GM18526 (cell line): ENCODE data around the gene RYR3.

Experiments
- POLR2A ChIP-seq: IDR thresholded peaks from 3 replicates; pipeline ENCODE4 v1.6.1; 2011; ENCODE audit not compliant: insufficient read length; ENCODE audit errors: extremely low read depth

RYR3 gene

DNA sequence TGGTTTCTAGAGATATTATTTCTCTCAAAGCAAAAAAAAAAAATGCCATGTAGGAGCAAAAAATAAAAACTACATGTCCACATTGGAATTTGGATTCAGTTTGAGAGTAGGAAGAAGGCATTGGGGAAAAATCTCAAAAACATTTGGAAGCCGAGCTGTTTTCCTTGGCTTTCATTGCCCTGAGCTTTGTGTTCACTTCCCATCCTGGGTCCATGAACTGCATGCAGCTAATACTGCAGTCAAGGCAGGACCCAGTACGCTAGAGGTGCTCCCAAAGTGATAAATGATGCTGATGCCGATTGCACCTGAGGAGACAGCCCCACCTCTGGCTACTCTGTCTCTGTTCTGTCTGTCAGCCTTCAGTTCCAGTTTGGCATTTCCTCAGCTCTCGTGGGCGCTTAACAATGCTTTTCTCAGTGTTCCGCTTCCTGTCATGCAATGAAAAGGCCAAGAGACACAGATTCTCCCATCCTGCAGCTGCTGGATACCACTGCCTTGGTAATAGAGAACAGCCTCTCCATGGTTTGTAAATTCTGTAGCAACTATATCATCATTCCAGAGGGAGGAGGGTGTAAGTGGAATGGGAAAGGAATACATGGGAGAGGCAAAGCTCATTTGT is 181.8 kb downstream of the RYR3 start:
- TF ChIP-seq POLR2A: no peak

DNA sequence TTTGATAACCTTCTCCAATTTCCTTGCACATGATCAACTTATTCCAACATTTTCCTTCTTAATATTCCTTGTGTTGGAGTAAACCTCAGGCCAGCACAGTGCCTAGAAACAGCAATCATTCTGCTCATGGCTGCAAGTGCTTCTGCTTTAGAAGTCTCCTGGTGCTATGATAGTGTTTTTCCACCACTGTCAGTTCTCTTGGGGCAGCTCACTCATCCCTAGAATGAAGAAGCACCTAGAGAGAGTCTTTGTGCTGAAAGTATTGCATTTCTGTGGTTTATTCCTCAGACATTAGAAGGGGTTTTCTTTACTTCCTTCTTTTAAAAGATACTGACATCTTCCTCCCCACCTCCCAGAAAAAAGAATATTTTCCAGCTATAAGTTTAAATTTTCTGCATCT is 183.5 kb downstream of the RYR3 start:
- TF ChIP-seq POLR2A: no peak

DNA sequence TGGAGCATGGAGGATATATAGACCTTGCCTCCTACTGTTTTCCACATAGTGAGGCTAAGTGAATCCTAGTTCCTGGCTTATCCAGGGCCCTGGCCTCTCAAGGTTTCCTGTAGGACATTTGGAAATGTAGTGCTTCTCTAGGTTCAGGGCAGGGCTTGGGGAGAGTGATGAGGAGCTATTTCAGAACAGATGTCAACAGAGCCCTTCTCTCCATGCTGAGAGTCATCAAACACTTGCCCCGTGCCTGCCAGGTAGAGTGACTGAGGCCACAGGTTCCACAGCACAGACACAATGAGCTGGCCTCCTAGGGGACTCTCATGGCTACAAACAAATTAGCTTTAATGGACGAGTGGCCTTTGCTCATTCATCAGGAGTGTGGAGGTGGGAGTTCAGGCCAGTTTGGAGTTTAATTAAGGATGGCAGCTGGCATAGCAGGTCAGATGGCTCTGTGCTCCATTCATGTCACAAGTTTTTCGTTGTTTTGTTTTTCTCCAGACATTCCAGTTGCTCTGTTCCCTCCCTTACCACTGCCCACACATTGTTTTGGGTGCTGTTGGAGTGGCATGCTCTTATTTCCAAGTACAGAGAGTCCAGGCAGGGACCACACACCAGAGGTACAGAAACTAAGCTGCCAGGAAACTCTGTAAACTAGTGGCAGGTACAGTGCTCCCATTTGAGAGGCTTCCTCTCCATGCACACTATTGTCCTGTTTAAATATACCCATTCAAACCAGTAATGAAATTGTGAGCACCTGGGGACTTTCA is 189.8 kb downstream of the RYR3 start:
- no peak for TF ChIP-seq POLR2A

- no peak for TF ChIP-seq POLR2A
These were observed 192.9 kb downstream of the RYR3 start for GRCh38 chr15:33503681-33504080.

GRCh38 chr15:33506781-33507296 is 196.1 kb downstream of the RYR3 start:
- no peak for TF ChIP-seq POLR2A

GRCh38 chr15:33508703-33509102 is 197.9 kb downstream of the RYR3 start:
- TF ChIP-seq POLR2A: no peak

GRCh38 chr15:33515121-33515520 is 204.4 kb downstream of the RYR3 start:
- TF ChIP-seq POLR2A: no peak

- TF ChIP-seq POLR2A: no peak
These were observed 205.8 kb downstream of the RYR3 start for GRCh38 chr15:33516563-33516962.

GRCh38 chr15:33517944-33518343 is 207.2 kb downstream of the RYR3 start:
- TF ChIP-seq POLR2A: no peak

DNA sequence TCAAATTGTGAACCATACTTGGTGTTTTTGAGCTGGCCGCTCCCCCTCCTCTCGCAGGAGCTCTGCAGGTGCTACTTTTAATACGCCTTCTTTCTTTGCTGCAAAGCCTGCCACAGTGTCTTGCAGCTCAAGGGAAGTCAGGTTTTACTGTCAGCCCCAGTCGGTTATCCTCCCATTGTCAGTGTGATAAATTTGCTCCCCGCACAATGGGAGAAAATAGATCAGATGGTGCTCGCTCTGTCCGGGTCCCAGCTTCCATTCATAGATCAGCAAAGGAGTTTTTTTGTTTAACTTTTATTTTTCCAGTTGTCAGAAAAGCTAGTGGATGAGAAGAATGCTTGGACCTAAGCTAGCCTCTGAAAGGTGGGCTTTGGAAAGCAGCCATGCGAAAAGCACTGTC is 207.7 kb downstream of the RYR3 start:
- no peak for TF ChIP-seq POLR2A

DNA sequence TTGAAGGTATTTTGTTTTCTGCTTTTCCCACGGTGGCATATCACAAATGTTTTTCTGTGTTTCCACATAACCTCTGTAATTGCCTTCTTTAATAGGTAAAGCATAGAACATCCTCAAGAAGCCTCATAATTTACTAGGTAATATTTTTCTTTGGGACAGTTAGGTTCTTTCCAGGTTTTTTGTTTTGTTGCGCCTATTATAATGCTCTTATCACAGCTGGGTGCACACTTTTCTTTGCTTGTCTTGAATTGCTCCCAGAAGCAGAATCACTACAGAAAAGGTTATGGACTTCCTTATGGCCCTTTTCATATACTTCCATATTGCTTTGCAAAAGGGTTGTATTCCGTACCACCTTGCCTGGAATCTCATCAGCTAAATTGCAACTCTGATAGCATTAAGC is 213.5 kb downstream of the RYR3 start:
- no peak for TF ChIP-seq POLR2A

DNA sequence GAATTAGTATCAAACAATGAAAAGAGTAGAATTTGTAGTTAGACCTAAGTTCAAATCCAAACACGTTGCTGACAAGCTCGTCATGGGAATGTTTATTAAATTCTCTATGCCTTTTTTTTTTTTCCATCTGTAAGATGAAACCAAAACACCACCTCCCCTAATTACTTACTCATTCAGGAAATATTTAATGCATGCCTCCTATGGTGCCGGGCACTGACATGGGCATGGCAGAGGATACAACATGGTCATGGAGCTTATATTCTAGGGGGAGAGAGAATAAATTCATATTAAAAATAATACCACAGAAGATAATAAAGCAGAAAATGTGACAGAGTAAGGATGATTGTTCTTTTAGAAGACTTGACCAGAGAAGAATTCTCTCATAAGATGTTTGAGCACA is 215.8 kb downstream of the RYR3 start:
- no peak for TF ChIP-seq POLR2A

GRCh38 chr15:33533197-33533596 is 222.4 kb downstream of the RYR3 start:
- TF ChIP-seq POLR2A: no peak

- no peak for TF ChIP-seq POLR2A
These were observed 223.9 kb downstream of the RYR3 start for GRCh38 chr15:33534642-33535041.

DNA sequence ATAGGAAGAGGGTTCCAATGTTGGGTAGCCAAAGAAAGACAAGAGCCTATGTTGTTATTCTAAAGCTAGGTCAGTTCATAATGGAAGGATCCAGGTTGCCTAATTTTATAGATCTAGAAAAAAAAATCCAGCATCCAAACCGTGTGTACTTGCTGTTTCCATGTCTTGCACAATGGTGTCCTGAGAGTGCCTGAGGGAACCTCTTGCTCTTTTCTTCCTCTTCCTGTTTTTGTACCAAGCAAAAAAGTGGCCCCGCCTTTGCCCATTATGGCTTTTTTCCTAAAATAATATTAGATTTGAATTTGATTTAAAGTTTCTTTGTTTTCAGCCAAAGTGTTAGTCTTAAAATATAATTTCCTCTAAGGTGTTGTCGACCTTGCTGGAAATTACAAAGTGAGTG is 224.4 kb downstream of the RYR3 start:
- no peak for TF ChIP-seq POLR2A

DNA sequence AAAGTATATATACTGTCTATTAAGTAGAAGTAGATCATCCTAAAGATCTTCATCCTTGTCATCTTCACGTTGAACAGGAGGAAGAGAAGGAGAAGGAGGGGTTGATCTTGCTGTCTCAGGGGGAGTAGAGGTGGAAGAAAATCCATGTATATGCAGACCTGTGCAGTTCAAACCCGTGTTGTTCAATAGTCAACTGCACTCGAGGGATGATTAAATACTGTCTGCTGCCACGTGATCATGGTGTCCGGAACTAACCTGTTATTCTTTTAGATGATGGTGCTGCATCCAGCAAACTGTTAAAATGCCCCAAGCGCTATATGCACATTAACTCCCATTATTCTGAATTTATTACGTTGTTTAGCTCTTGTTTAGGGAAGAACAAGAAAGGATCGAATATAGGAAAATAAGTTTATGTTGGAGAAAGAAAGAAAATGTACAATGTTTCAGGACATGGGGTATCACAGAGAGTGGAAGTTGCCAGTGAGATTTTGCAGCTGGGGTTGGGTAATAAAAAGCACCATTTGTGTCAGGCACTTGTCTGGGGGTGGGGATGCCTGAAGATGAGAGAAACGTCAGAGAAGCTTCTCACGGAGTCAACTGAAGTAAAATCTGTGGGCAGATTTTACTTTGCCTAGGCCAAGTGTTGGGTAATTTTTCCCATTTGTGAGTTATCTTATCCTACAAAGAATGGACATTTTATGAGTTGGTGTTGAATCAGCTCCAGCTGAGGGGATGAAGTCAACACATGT is 229.2 kb downstream of the RYR3 start:
- no peak for TF ChIP-seq POLR2A
